Putamen (tissue), 1 donor: ENCODE data around the gene RBM38.

ENCODE experiments used
- DNase-seq: peaks from one replicate; pipeline ENCODE4 v3.0.0-alpha.2; 2016; ENCODE audit warnings: low spot score

Gene RBM38

GRCh38 chr20:57391439-57392301 is 474 bp downstream of the RBM38 start:
- DNase-seq = no peak

- DNase-seq = no peak
Measured at GRCh38 chr20:57392512-57393271, 1.5 kb downstream of the RBM38 start.

- DNase-seq = no peak
Measured at GRCh38 chr20:57393321-57394120, 2.3 kb downstream of the RBM38 start.

- DNase-seq = no peak
Measured at GRCh38 chr20:57394121-57395082, 3.2 kb downstream of the RBM38 start.

GRCh38 chr20:57395111-57395966 is 4.1 kb downstream of the RBM38 start:
- DNase-seq = peak; percentile 98

- no peak for DNase-seq
Measured at GRCh38 chr20:57396212-57396983, 5.2 kb downstream of the RBM38 start.

- no peak for DNase-seq
Measured at GRCh38 chr20:57396984-57397692, 5.9 kb downstream of the RBM38 start.

- DNase-seq = no peak
Measured at GRCh38 chr20:57397693-57398108, 6.5 kb downstream of the RBM38 start.

- DNase-seq = no peak
Measured at GRCh38 chr20:57398231-57398821, 7.1 kb downstream of the RBM38 start.

- no peak for DNase-seq
Measured at GRCh38 chr20:57398901-57399535, 7.8 kb downstream of the RBM38 start.

- no peak for DNase-seq
Measured at GRCh38 chr20:57399587-57400155, 8.5 kb downstream of the RBM38 start.

GRCh38 chr20:57400231-57400701 is 9.1 kb downstream of the RBM38 start:
- DNase-seq = no peak

- DNase-seq = no peak
Measured at GRCh38 chr20:57400821-57401564, 9.8 kb downstream of the RBM38 start.

GRCh38 chr20:57401565-57401918 is 10.3 kb downstream of the RBM38 start:
- no peak for DNase-seq

- DNase-seq = no peak
Measured at GRCh38 chr20:57402206-57403125, 11.3 kb downstream of the RBM38 start.

- DNase-seq = no peak
Measured at GRCh38 chr20:57403216-57403615, 12.0 kb downstream of the RBM38 start.
